ENCODE measurements around the gene ZDHHC16.
"Not testable (repeated sequence)": the region's sequence is repeated elsewhere in the genome, so short reads cannot be mapped to it uniquely, and the experiment has no call there.

Gene ZDHHC16

DNA sequence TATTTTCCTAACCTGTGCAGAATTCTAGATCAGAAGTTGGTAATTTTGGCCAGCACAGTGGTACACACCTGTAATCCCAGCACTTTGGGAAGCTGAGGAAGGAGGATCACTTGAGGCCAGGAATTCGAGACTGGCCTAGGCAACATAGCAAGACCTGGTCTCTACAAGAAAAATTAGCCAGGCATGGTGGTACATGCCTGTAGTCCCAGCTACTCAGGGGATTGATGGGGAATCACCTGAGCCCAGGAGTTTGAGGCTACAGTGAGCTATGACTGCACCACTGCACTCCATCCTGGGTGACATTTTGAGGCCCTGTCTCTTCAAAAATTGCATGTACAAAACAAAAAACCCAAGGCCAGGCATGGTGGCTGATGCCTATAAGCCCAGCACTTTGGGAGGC lies 11.4 kb upstream of the ZDHHC16 start:
- no peak for DNase-seq (ENCODE audit: low read depth, low spot score)

DNA sequence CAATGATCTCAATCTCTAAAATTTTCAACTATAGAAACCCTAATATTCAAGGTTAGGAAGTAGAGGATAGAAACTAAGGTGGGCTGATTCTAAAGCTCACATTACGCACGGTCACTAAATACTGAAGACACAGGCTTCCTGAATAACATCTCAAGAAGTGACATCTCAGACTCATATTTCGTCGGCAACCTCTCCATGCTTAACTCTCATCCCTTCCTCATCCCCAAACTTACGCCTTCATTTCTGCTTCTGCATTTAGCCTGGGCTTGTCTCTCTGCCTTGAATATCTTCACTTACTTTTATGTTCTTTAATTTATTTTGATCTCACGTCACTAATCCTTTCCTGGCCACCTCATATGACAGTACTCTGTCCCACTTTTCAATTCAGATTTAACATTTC lies 10.8 kb upstream of the ZDHHC16 start:
- DNase-seq (ENCODE audit: low read depth, low spot score) = no peak

DNA sequence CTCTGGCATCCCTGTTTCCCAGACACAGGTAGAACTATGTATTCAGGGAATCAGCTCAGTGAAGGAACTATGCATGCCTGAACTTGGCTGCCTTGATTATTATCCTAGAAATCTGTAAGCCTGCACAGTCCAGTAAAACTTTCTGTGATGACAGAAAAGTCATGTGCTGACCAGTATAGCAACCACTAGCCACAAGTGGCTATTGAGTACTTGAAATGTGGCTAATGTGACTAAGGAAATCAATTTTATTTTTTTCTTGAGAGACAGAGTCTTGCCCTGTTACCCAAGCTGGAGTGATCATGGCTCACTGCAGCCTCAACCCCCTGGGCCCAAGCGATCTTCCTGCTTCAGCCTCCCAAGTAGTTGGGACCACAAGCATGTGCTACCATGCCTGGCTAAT lies 3.7 kb upstream of the ZDHHC16 start:
- no peak for DNase-seq (ENCODE audit: low read depth, low spot score)

DNA sequence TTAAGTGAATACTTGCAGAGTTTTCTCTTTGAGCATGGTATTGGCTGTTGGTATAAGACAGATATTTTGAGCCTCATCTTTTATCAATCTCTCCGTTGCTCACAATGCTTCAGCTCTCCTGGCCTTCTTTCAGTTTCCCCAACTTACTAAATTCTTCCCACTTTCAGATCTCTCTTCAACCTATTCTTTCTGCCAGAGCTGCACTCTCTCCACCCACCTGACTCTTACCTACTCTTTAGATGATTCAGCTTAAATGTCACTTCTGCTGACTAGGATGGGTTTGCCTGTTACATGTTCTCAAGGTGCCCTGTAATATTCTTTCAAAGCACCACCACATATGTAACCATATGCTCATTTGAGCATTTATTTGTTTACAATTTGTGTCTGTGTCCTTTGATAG lies 1.8 kb upstream of the ZDHHC16 start:
- no peak for DNase-seq (ENCODE audit: low read depth, low spot score)

DNA sequence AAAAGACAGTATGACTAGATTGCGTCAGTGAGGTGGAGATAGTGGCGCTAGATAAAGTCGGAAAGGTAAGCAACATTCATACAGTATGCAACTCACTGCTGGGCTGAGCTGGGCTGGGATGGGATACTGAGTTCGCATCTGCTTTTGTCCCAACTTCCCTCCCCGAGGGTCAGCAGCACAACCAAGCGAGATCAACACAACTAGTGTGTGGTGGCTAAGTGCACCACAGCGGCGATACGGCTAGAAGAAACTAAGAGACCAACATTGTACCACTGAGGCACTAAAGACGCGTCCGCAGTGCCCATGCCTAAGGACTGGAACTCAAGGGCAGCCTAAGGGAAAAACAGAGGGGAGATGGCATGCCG lies 636 bp upstream of the ZDHHC16 start:
- DNase-seq (ENCODE audit: low read depth, low spot score) = no peak

DNA sequence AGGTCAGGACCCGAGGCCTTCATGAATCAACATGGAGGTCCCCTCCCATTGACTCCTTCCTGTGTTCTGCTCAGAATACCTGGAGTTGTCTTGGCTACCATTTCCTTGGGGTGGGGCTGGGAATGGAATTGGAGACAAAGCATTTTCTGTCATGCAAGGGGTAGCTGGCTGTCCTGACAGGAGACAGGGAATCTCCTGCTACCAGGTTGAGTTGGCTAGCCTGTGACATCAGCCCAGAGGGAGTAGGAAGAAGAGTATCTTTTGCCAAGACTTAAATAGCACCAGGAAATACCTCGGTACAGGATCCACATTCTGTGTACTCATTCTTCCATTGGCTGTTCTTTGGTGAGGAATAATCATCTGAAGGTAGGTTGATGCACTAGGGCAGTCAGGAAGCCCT lies 4.9 kb downstream of the ZDHHC16 start:
- DNase-seq (ENCODE audit: low read depth, low spot score) = no peak

DNA sequence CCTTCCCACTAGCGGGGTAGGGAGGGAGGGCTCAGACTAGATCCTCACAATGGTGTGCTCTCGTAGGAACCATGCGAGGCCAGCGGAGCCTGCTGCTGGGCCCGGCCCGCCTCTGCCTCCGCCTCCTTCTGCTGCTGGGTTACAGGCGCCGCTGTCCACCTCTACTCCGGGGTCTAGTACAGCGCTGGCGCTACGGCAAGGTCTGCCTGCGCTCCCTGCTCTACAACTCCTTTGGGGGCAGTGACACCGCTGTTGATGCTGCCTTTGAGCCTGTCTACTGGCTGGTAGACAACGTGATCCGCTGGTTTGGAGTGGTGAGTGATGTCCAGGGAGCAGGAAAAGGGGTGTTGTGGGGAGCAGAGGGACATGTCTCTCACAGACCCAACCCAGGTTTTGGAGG lies 5.6 kb downstream of the ZDHHC16 start:
- no peak for DNase-seq (ENCODE audit: low read depth, low spot score)

DNA sequence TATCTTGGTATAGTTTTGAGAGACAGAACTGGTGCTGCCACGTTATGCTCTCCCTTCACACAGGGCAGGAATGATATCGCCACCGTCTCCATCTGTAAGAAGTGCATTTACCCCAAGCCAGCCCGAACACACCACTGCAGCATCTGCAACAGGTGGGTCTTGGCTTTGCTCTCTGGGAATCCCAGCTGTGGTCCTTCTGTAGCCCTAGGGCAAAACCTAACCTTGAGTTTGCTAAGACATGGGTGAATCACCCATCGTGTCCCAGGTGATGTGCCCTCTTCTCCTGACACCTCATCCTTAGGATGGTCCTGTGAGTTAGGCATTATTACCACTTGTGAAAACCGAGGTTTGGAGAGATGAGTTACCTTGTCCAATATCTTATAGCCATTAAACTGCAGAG lies 6.4 kb downstream of the ZDHHC16 start:
- DNase-seq (ENCODE audit: low read depth, low spot score) = no peak

GRCh38 chr10:97454330-97455036 lies 8.5 kb downstream of the ZDHHC16 start:
- DNase-seq (ENCODE audit: low read depth, low spot score) = no peak

DNA sequence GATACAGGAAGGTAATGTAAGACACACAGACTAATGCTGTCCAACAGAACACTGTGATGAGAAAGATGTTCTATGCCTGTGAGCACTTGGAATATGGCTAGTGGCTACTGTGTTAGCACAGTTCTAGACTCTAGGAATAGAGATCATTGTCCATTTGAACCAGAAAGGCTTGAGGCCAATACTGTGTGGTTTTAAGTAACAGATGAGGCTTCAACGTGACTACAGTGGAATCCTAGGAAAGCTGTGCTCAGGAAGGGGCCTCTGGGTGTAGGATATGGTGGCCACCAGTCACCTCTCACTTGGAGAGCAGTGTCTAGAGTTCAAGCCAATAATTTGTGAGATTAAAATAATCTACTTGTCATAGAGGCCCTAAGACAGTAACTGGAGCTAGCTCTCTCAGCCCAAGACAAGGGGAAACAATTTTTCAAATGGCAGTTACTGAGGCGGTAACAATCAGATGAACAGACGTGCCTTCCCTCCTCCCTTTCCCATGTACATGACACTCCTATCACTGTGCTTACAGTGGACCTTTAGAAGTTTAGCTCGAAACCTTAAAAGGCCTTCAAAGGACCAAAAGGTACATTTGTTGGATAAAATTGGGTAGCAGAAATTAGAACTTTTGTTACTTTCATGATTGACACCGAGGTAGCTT lies 10.2 kb downstream of the ZDHHC16 start:
- no peak for DNase-seq (ENCODE audit: low read depth, low spot score)

- no peak for DNase-seq (ENCODE audit: low read depth, low spot score)
These were observed 10.7 kb downstream of the ZDHHC16 start for GRCh38 chr10:97456686-97457065.

DNA sequence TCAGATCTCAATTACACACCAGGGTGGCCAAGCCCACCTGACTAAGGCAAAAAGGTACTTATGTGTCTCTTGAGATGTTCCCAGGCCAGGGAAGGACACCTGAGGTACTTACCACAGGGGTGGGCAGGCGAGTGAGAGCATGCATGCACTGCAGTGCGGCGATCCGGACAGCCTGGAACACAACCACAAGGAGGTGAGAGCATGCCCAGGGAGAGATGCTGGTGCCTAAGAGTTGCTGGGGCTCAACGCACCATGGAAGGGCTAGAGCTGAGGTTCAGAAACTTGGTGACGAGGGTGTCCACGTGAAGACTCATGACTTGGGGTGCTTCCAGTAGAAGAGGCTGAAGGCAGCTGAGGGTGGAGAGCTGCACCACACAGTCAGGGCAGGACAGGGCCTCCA lies 13.1 kb downstream of the ZDHHC16 start:
- no peak for DNase-seq (ENCODE audit: low read depth, low spot score)

DNA sequence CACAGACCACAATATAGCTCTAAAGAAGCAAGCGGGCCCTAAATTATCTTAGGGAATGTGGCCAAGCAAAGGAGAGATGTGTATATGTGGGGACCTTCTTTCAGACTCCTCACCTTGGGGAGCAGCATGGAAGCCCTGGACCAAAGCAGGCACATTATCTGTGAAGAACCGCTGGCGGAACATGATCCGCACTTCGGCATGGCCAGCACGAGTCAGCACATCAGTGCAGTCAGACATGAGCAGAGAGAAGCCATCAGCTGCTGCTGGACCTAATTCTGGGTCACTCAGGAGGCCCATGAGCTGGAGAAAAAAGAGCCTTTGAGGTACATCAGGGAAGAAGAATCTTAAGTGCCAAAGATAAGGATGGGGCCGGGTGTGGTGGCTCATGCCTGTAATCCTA lies 14.0 kb downstream of the ZDHHC16 start:
- DNase-seq (ENCODE audit: low read depth, low spot score) = no peak

DNA sequence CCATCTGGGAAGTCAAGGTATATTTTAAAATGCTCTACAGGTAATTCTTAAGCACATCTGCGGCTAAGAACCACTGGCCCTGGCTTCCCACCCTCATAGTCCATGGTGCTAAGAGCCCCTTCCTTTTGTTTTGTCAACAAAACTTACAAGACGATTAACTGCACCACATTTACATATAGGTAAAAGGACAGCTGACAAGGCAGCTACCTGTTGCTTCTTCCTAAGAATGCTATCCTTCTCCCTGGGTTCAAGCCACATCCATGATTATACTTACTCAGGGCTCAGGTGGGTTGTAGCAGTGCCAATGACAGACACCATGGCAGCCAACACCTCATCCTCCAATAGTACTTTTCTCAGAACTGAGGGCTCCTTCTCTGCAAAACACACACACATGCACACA lies 16.3 kb downstream of the ZDHHC16 start:
- no peak for DNase-seq (ENCODE audit: low read depth, low spot score)

DNA sequence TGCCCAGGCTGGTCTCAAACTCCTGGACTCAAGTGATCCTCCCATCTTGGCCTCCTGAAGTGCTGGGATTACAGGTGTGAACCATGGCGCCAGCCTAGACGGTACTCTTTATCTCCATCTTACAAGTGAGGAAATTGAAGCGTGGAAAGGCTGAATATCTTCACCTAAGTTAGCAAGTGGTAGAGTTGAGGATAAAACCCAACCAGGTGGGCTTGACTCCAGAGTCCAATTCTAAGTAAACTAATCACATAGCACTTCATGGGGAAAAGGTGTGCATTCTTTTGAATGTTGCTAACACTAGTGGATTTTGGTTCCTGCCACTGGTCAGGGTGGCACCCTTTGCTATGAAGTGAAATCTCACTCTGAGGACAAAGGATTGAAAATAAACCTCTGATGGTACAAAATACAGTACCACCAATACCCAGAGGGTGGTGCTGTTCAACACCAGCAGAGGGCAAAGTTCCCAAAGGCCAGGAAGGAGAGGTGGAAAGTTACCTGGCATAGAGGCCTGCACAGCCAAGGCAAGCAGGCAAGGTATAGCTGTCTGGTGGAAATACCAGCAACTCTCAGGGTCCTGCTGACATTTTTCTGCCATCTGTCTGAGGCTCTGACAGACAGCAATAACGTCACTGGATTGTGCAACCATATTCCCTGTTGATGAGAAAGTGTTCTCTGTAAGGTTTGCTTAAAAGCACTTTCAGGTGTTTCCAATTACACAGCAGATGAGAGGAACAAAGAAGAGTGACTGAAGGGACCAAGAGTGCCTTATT lies 17.6 kb downstream of the ZDHHC16 start:
- no peak for DNase-seq (ENCODE audit: low read depth, low spot score)

DNA sequence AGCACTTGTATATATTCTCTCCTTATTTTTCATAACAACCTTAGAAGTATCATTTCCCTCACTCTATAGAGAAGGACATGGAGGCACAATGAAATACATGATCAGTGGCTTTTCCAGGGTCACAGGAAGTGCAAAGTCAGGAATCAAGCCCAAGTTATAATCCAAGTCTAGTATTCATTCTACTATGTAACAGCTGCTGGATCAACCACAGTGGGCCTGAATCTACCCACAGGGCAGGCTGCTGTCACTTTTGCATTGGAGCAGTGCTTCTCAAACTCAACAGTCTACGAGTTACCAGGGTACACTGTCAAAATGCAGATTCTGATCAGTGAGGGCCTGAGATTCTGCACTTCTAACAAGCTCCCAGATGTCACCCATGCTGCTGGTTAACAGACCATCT lies 18.3 kb downstream of the ZDHHC16 start:
- DNase-seq (ENCODE audit: low read depth, low spot score) = no peak

GRCh38 chr10:97465982-97466381 lies 20.0 kb downstream of the ZDHHC16 start:
- DNase-seq (ENCODE audit: low read depth, low spot score) = no peak

DNA sequence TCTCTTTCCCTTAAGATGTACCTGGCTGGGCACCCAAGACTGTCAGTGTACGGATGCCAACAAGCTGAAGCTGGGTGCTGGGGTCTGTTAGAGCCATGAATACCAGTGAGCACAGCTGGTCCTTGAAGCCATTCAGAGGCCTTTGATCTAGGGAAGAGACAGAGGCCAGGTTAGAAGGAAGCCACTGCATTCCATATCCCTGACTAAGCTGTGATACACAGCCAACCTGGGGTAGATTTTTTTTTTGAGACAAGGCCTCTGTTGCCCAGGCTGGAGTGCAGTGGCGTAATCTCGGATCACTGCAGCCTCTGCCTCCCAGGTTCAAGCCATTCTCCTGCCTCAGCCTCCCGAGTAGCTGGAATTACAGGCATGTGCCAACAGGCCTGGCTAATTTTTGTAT lies 20.8 kb downstream of the ZDHHC16 start:
- DNase-seq (ENCODE audit: low read depth, low spot score) = no peak

DNA sequence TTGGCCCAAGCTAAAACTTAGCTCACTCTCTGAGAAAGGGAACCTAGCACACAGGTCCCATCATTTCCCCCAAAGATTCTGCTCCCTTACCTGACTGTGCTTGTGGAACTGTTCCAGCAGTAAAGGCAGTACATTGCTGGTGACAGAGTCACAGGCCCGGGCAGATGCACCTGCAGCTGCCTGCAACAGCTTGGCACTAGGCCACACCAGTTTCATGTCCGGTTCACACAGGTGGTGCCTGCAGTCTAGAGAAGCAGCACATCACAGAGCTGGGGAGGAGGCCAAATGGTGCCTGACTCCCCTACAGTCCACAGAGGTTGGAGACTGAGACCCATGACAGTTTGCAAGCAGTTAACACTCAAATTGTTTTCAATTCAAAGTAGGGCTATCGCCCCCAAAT lies 22.2 kb downstream of the ZDHHC16 start:
- no peak for DNase-seq (ENCODE audit: low read depth, low spot score)

DNA sequence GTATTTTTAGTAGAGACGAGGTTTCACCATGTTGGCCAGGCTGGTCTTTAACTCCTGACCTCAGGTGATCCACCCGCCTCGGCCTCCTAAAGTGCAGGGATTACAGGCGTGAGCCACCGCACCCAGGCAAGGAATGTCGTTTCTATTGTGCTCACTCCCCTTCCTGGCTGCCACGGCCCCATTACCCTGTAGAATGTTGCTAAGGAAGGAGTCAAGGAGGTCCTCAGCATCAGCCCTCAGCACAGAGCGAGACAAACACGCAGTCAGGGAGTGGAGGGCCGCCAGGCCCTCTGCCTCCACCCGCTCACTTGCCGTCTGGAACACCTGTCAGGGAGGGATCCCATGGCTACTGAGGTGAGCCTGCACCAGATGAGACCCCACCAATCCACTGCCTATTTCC lies 22.8 kb downstream of the ZDHHC16 start:
- not testable (repeated sequence) for DNase-seq (ENCODE audit: low read depth, low spot score)

DNA sequence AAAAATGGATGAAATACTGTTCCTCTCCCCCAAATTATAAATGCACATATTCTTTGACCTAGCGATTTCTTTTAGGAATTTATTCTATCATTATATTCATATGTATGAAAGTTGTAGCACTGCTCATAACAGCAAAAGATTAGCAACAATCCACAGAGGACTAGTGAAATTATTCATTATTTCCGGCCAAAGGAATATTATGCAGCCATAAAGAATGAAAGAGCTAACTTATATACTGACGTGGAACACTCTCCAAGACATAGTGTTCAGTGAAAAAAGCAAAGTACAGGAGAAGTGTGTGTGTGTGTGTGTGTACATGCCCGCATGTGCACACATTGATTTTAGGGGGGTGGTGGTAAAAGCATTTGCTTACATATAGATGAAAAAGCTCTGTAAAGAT lies 28.9 kb downstream of the ZDHHC16 start:
- DNase-seq (ENCODE audit: low read depth, low spot score) = no peak

GRCh38 chr10:97475936-97476594 lies 30.1 kb downstream of the ZDHHC16 start:
- DNase-seq (ENCODE audit: low read depth, low spot score) = no peak

DNA sequence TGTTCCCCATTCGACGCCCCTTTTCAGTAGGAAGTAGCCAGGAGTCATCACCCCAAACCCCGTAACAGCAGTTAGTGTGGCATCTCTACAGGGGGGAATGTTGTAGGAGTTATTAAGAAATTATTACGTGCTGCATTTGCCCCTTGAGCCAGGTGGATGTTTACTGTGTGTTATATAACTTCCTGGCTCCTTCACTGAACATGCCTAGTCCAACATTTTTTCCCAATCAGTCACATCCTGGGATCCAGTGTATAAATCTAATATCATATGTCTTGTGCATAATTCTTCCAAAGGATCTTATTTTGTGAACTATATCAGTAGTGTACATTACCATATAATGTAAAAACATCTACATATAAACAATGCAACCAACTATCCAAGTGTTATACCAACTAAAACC lies 33.4 kb downstream of the ZDHHC16 start:
- DNase-seq (ENCODE audit: low read depth, low spot score) = not testable (repeated sequence)
